ENCODE results near the gene INHBB. TPM values are rescaled to one million over a fixed set of nuclear protein-coding genes. Genes with fewer than 3 reads are reported as not detected.
A peak's percentile ranks its signal among the peaks of the same experiment; 100 is the strongest.

Gene INHBB
- polyA plus RNA-seq, 2 of the 4 experiments (the other 2 are of a cell fraction): 7.2 to 25.3 TPM

- TF ChIP-seq NPAS2 (CRISPR knock-in tag; IDR thresholded peaks at IDR 0.05; ENCODE audit: borderline replicate concordance) (no peak), ZC3H11A (IDR thresholded peaks at IDR 0.05) (no peak)
Observed at GRCh38 chr2:120354467-120354866, 8.5 kb downstream of the INHBB start (continued).

GRCh38 chr2:120354935-120355779 is 9.2 kb downstream of the INHBB start:
- Histone ChIP-seq H3K4me3 (no peak overlapping the region), H3K4me1 (peaks cover 14% of the 10 kb centered on the region), H3K4me2 (no peak overlapping the region), H3K27ac (no peak overlapping the region), H3K9me3 (no peaks in the 10 kb centered on the region)
- ATAC-seq (no peak), DNase-seq (ENCODE audit: low read depth in 1 of 2, low spot score in 1 of 2) (no peak), FAIRE-seq (no peak)
- ChIA-PET CTCF (interaction anchor here (0.7 to 1.5 kb wide), 3 partner anchors 9 to 22 kb away, joined by 3 to 6 read pairs (median 6); partner anchors contain the start of gene INHBB), POLR2A (no interaction called here)
- 81% methylated on average over 13 of the region's 15 CpGs for WGBS (ENCODE audit: missing lambda C conversion rate)
- TF ChIP-seq KDM1A (IDR thresholded peaks at IDR 0.05; ENCODE audit: low read depth): no peak
- TF ChIP-seq FOSL2 (IDR thresholded peaks at IDR 0.05): no peak
- no peak for TF ChIP-seq FOSL2 (CRISPR knock-in tag; IDR thresholded peaks at IDR 0.05)
- no peak for TF ChIP-seq ZFP36 (IDR thresholded peaks at IDR 0.05; ENCODE audit: borderline replicate concordance, partially characterized antibody)
- TF ChIP-seq MAX (IDR thresholded peaks at IDR 0.05): no peak
- no peak for TF ChIP-seq NFE2L2 (conservative IDR thresholded peaks at IDR 0.05; ENCODE audit: low read length)
- no peak for TF ChIP-seq HMGXB4 (CRISPR knock-in tag; IDR thresholded peaks at IDR 0.05; ENCODE audit: borderline replicate concordance)
- no peak for TF ChIP-seq BCL3 (IDR thresholded peaks at IDR 0.05)
- no peak for TF ChIP-seq RARB (CRISPR knock-in tag; IDR thresholded peaks at IDR 0.05)
- no peak for TF ChIP-seq ZSCAN20 (CRISPR knock-in tag; IDR thresholded peaks at IDR 0.05)
- no peak for TF ChIP-seq TP53 (CRISPR knock-in tag; IDR thresholded peaks at IDR 0.05)
- TF ChIP-seq HOXB13 (CRISPR knock-in tag; IDR thresholded peaks at IDR 0.05; ENCODE audit: low read depth): no peak
- TF ChIP-seq USF2 (IDR thresholded peaks at IDR 0.05): no peak
- no peak for TF ChIP-seq SMC3 (IDR thresholded peaks at IDR 0.05)
- no peak for TF ChIP-seq RNF2 (IDR thresholded peaks at IDR 0.05; ENCODE audit: borderline replicate concordance, low read depth)
- TF ChIP-seq MAFK (IDR thresholded peaks at IDR 0.05; ENCODE audit: partially characterized antibody): no peak

GRCh38 chr2:120355780-120356266 is 9.9 kb downstream of the INHBB start:
- DNase-seq (ENCODE audit: low read depth in 1 of 2, low spot score in 1 of 2) (no peak), FAIRE-seq (no peak), ATAC-seq (no peak)
- TF ChIP-seq CHD4 (IDR thresholded peaks at IDR 0.05; ENCODE audit: borderline replicate concordance) (no peak), GATA3 (IDR thresholded peaks at IDR 0.05; ENCODE audit: borderline replicate concordance) (no peak), KDM5A (IDR thresholded peaks at IDR 0.05) (no peak), JUNB (IDR thresholded peaks at IDR 0.05) (no peak), NPAS2 (CRISPR knock-in tag; IDR thresholded peaks at IDR 0.05; ENCODE audit: borderline replicate concordance) (no peak), ZFP36 (IDR thresholded peaks at IDR 0.05; ENCODE audit: borderline replicate concordance, partially characterized antibody) (no peak), ESRRA (IDR thresholded peaks at IDR 0.05; ENCODE audit: borderline replicate concordance, low read length) (no peak), E2F6 (IDR thresholded peaks at IDR 0.05; ENCODE audit: borderline replicate concordance, low read depth) (no peak), ATOH8 (CRISPR knock-in tag; IDR thresholded peaks at IDR 0.05; ENCODE audit: low read depth) (no peak), RCOR1 (IDR thresholded peaks at IDR 0.05; ENCODE audit: low read depth, low read length) (no peak), PBX3 (IDR thresholded peaks at IDR 0.05) (no peak), HDAC2 (IDR thresholded peaks at IDR 0.05) (no peak)
- no peak overlapping the region for H3K4me3 ChIP-seq
- H3K9me3 ChIP-seq: no peaks in the 10 kb centered on the region
- H3K4me2 ChIP-seq: no peak overlapping the region
- peak overlapping the region in 1 of 2 experiments; percentile 31; a peak in 1 of 6 replicates for H3K27ac ChIP-seq
- H3K4me1 ChIP-seq: peaks cover 14% of the 10 kb centered on the region
- WGBS (ENCODE audit: missing lambda C conversion rate): 87% methylated on average over 6 of the region's 6 CpGs
- ChIA-PET CTCF (interaction anchor here (0.7 to 1.5 kb wide), 4 partner anchors 9 to 21 kb away, joined by 3 to 6 read pairs (median 4); partner anchors contain the start of gene INHBB), POLR2A (no interaction called here)
